Measurements from ENCODE around the gene DNLZ.

The DNLZ gene

GRCh38 chr9:136386018-136386417 is 22.5 kb upstream of the DNLZ start:
- Histone ChIP-seq H3K4me1 (ENCODE audit: control insufficient read depth in 1 of 2, insufficient read depth in 2 of 2, low read length in 2 of 2) (no peaks in the 10 kb centered on the region), H3K27ac (ENCODE audit: low read depth, low read length) (no peak overlapping the region), H3K9me3 (ENCODE audit: control insufficient read depth in 1 of 2, low read length in 2 of 2) (no peaks in the 10 kb centered on the region), H3K9ac (ENCODE audit: low read depth in 1 of 2, low read length in 2 of 2) (no peak overlapping the region), H3K4me3 (ENCODE audit: low read depth in 1 of 2, low read length in 2 of 2) (no peak overlapping the region), H3K36me3 (ENCODE audit: control insufficient read depth in 1 of 2, insufficient read depth in 2 of 2, low read length in 2 of 2) (peaks cover 52 to 71% of the 10 kb centered on the region in 2 donors), H3K27me3 (ENCODE audit: control insufficient read depth in 1 of 2, insufficient read depth in 2 of 2, low read length in 2 of 2) (no peaks in the 10 kb centered on the region)

- H3K9ac ChIP-seq (ENCODE audit: low read depth in 1 of 2, low read length in 2 of 2), result no peak overlapping the region
- no peaks in the 10 kb centered on the region for H3K9me3 ChIP-seq (ENCODE audit: control insufficient read depth in 1 of 2, low read length in 2 of 2)
- H3K4me3 ChIP-seq (ENCODE audit: low read depth in 1 of 2, low read length in 2 of 2), result no peak overlapping the region
- no peaks in the 10 kb centered on the region for H3K27me3 ChIP-seq (ENCODE audit: control insufficient read depth in 1 of 2, insufficient read depth in 2 of 2, low read length in 2 of 2)
- peaks cover 52 to 78% of the 10 kb centered on the region in 2 donors for H3K36me3 ChIP-seq (ENCODE audit: control insufficient read depth in 1 of 2, insufficient read depth in 2 of 2, low read length in 2 of 2)
- no peaks in the 10 kb centered on the region for H3K4me1 ChIP-seq (ENCODE audit: control insufficient read depth in 1 of 2, insufficient read depth in 2 of 2, low read length in 2 of 2)
- no peak overlapping the region for H3K27ac ChIP-seq (ENCODE audit: low read depth, low read length)
Observed at GRCh38 chr9:136385015-136385414, 21.5 kb upstream of the DNLZ start.

- Histone ChIP-seq H3K9me3 (ENCODE audit: control insufficient read depth in 1 of 2, low read length in 2 of 2) (no peaks in the 10 kb centered on the region), H3K4me3 (ENCODE audit: low read depth in 1 of 2, low read length in 2 of 2) (no peak overlapping the region)
Observed at GRCh38 chr9:136383436-136383835, 19.9 kb upstream of the DNLZ start.

GRCh38 chr9:136381966-136382513 is 18.5 kb upstream of the DNLZ start:
- Histone ChIP-seq H3K27me3 (ENCODE audit: control insufficient read depth in 1 of 2, insufficient read depth in 2 of 2, low read length in 2 of 2) (no peaks in the 10 kb centered on the region), H3K4me3 (ENCODE audit: low read depth in 1 of 2, low read length in 2 of 2) (no peak overlapping the region), H3K9ac (ENCODE audit: low read depth in 1 of 2, low read length in 2 of 2) (no peak overlapping the region), H3K27ac (ENCODE audit: low read depth, low read length) (no peak overlapping the region), H3K36me3 (ENCODE audit: control insufficient read depth in 1 of 2, insufficient read depth in 2 of 2, low read length in 2 of 2) (peaks cover 37 to 59% of the 10 kb centered on the region in 2 donors), H3K9me3 (ENCODE audit: control insufficient read depth in 1 of 2, low read length in 2 of 2) (no peaks in the 10 kb centered on the region), H3K4me1 (ENCODE audit: control insufficient read depth in 1 of 2, insufficient read depth in 2 of 2, low read length in 2 of 2) (no peaks in the 10 kb centered on the region)

More at GRCh38 chr9:136383436-136383835, 19.9 kb upstream of the DNLZ start:
- no peaks in the 10 kb centered on the region for H3K4me1 ChIP-seq (ENCODE audit: control insufficient read depth in 1 of 2, insufficient read depth in 2 of 2, low read length in 2 of 2)
- H3K27ac ChIP-seq (ENCODE audit: low read depth, low read length), result no peak overlapping the region
- no peak overlapping the region for H3K9ac ChIP-seq (ENCODE audit: low read depth in 1 of 2, low read length in 2 of 2)
- H3K36me3 ChIP-seq (ENCODE audit: control insufficient read depth in 1 of 2, insufficient read depth in 2 of 2, low read length in 2 of 2), result peaks cover 47 to 73% of the 10 kb centered on the region in 2 donors
- no peaks in the 10 kb centered on the region for H3K27me3 ChIP-seq (ENCODE audit: control insufficient read depth in 1 of 2, insufficient read depth in 2 of 2, low read length in 2 of 2)

- H3K27me3 ChIP-seq (ENCODE audit: control insufficient read depth in 1 of 2, insufficient read depth in 2 of 2, low read length in 2 of 2), result no peaks in the 10 kb centered on the region
- H3K36me3 ChIP-seq (ENCODE audit: control insufficient read depth in 1 of 2, insufficient read depth in 2 of 2, low read length in 2 of 2), result peaks cover 36 to 55% of the 10 kb centered on the region in 2 donors
- H3K4me1 ChIP-seq (ENCODE audit: control insufficient read depth in 1 of 2, insufficient read depth in 2 of 2, low read length in 2 of 2), result no peaks in the 10 kb centered on the region
- H3K9me3 ChIP-seq (ENCODE audit: control insufficient read depth in 1 of 2, low read length in 2 of 2), result no peaks in the 10 kb centered on the region
- no peak overlapping the region for H3K27ac ChIP-seq (ENCODE audit: low read depth, low read length)
- H3K9ac ChIP-seq (ENCODE audit: low read depth in 1 of 2, low read length in 2 of 2), result no peak overlapping the region
- no peak overlapping the region for H3K4me3 ChIP-seq (ENCODE audit: low read depth in 1 of 2, low read length in 2 of 2)
Observed at GRCh38 chr9:136381311-136381710, 17.8 kb upstream of the DNLZ start.

GRCh38 chr9:136380381-136380780 is 16.8 kb upstream of the DNLZ start:
- Histone ChIP-seq H3K27ac (ENCODE audit: low read depth, low read length) (no peak overlapping the region), H3K4me1 (ENCODE audit: control insufficient read depth in 1 of 2, insufficient read depth in 2 of 2, low read length in 2 of 2) (no peaks in the 10 kb centered on the region), H3K9me3 (ENCODE audit: control insufficient read depth in 1 of 2, low read length in 2 of 2) (no peaks in the 10 kb centered on the region), H3K36me3 (ENCODE audit: control insufficient read depth in 1 of 2, insufficient read depth in 2 of 2, low read length in 2 of 2) (peaks cover 32 to 51% of the 10 kb centered on the region in 2 donors), H3K9ac (ENCODE audit: low read depth in 1 of 2, low read length in 2 of 2) (no peak overlapping the region), H3K27me3 (ENCODE audit: control insufficient read depth in 1 of 2, insufficient read depth in 2 of 2, low read length in 2 of 2) (no peaks in the 10 kb centered on the region), H3K4me3 (ENCODE audit: low read depth in 1 of 2, low read length in 2 of 2) (no peak overlapping the region)

GRCh38 chr9:136379891-136380290 is 16.3 kb upstream of the DNLZ start:
- Histone ChIP-seq H3K4me1 (ENCODE audit: control insufficient read depth in 1 of 2, insufficient read depth in 2 of 2, low read length in 2 of 2) (no peaks in the 10 kb centered on the region), H3K9me3 (ENCODE audit: control insufficient read depth in 1 of 2, low read length in 2 of 2) (no peaks in the 10 kb centered on the region), H3K9ac (ENCODE audit: low read depth in 1 of 2, low read length in 2 of 2) (no peak overlapping the region), H3K27ac (ENCODE audit: low read depth, low read length) (no peak overlapping the region), H3K36me3 (ENCODE audit: control insufficient read depth in 1 of 2, insufficient read depth in 2 of 2, low read length in 2 of 2) (peaks cover 29 to 47% of the 10 kb centered on the region in 2 donors), H3K4me3 (ENCODE audit: low read depth in 1 of 2, low read length in 2 of 2) (no peak overlapping the region), H3K27me3 (ENCODE audit: control insufficient read depth in 1 of 2, insufficient read depth in 2 of 2, low read length in 2 of 2) (no peaks in the 10 kb centered on the region)

GRCh38 chr9:136379401-136379800 is 15.9 kb upstream of the DNLZ start:
- H3K27ac ChIP-seq (ENCODE audit: low read depth, low read length), result no peak overlapping the region
- peaks cover 27 to 46% of the 10 kb centered on the region in 2 donors for H3K36me3 ChIP-seq (ENCODE audit: control insufficient read depth in 1 of 2, insufficient read depth in 2 of 2, low read length in 2 of 2)
- H3K4me3 ChIP-seq (ENCODE audit: low read depth in 1 of 2, low read length in 2 of 2), result no peak overlapping the region
- H3K4me1 ChIP-seq (ENCODE audit: control insufficient read depth in 1 of 2, insufficient read depth in 2 of 2, low read length in 2 of 2), result no peaks in the 10 kb centered on the region
- no peaks in the 10 kb centered on the region for H3K9me3 ChIP-seq (ENCODE audit: control insufficient read depth in 1 of 2, low read length in 2 of 2)
- H3K27me3 ChIP-seq (ENCODE audit: control insufficient read depth in 1 of 2, insufficient read depth in 2 of 2, low read length in 2 of 2), result no peaks in the 10 kb centered on the region
- no peak overlapping the region for H3K9ac ChIP-seq (ENCODE audit: low read depth in 1 of 2, low read length in 2 of 2)

- peaks cover 23 to 42% of the 10 kb centered on the region in 2 donors for H3K36me3 ChIP-seq (ENCODE audit: control insufficient read depth in 1 of 2, insufficient read depth in 2 of 2, low read length in 2 of 2)
- H3K9ac ChIP-seq (ENCODE audit: low read depth in 1 of 2, low read length in 2 of 2), result no peak overlapping the region
- no peaks in the 10 kb centered on the region for H3K9me3 ChIP-seq (ENCODE audit: control insufficient read depth in 1 of 2, low read length in 2 of 2)
- no peaks in the 10 kb centered on the region for H3K4me1 ChIP-seq (ENCODE audit: control insufficient read depth in 1 of 2, insufficient read depth in 2 of 2, low read length in 2 of 2)
- H3K27me3 ChIP-seq (ENCODE audit: control insufficient read depth in 1 of 2, insufficient read depth in 2 of 2, low read length in 2 of 2), result no peaks in the 10 kb centered on the region
- H3K27ac ChIP-seq (ENCODE audit: low read depth, low read length), result no peak overlapping the region
- no peak overlapping the region for H3K4me3 ChIP-seq (ENCODE audit: low read depth in 1 of 2, low read length in 2 of 2)
Observed at GRCh38 chr9:136379003-136379287, 15.4 kb upstream of the DNLZ start.

GRCh38 chr9:136378170-136379002 is 14.8 kb upstream of the DNLZ start:
- no peaks in the 10 kb centered on the region for H3K4me1 ChIP-seq (ENCODE audit: control insufficient read depth in 1 of 2, insufficient read depth in 2 of 2, low read length in 2 of 2)
- H3K4me3 ChIP-seq (ENCODE audit: low read depth in 1 of 2, low read length in 2 of 2), result no peak overlapping the region
- H3K9ac ChIP-seq (ENCODE audit: low read depth in 1 of 2, low read length in 2 of 2), result no peak overlapping the region
- H3K27ac ChIP-seq (ENCODE audit: low read depth, low read length), result no peak overlapping the region
- peaks cover 19 to 40% of the 10 kb centered on the region in 2 donors for H3K36me3 ChIP-seq (ENCODE audit: control insufficient read depth in 1 of 2, insufficient read depth in 2 of 2, low read length in 2 of 2)
- H3K27me3 ChIP-seq (ENCODE audit: control insufficient read depth in 1 of 2, insufficient read depth in 2 of 2, low read length in 2 of 2), result no peaks in the 10 kb centered on the region
- H3K9me3 ChIP-seq (ENCODE audit: control insufficient read depth in 1 of 2, low read length in 2 of 2), result no peaks in the 10 kb centered on the region

All from duodenal mucosa (tissue), 2 donors.